ENCODE measurements around the gene KCNE5. TPM values are rescaled to one million over a fixed set of nuclear protein-coding genes. Genes with fewer than 3 reads are reported as not detected.
"Not testable (repeated sequence)": the region's sequence is repeated elsewhere in the genome, so short reads cannot be mapped to it uniquely, and the experiment has no call there.

The KCNE5 gene
- total and polyA plus RNA-seq, 12 donors, result 0.20 to 0.67 (median 0.26) TPM; not detected in 2

DNA sequence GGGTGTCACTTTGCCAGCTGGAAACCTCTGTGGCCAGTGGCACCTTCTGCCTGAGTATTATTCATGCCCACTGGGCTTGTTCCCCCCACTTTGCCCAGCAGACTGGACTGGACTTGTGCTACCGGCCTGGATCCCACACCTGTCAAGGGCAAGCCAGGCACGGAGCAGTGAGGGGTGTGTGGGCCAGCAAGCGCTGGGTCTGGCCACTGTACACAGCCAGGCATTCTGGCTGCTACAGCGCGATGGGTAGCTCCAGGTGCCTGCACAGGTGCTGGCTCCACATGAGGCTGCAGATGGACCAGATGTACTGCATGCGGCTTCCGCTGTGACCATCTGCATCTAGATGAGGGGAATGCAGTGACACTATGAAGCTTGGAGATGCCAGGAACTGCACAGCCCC is 39.5 kb downstream of the KCNE5 start:
- H3K9me3 ChIP-seq, result no peaks in the 10 kb centered on the region
- TF ChIP-seq, protein P1, sequence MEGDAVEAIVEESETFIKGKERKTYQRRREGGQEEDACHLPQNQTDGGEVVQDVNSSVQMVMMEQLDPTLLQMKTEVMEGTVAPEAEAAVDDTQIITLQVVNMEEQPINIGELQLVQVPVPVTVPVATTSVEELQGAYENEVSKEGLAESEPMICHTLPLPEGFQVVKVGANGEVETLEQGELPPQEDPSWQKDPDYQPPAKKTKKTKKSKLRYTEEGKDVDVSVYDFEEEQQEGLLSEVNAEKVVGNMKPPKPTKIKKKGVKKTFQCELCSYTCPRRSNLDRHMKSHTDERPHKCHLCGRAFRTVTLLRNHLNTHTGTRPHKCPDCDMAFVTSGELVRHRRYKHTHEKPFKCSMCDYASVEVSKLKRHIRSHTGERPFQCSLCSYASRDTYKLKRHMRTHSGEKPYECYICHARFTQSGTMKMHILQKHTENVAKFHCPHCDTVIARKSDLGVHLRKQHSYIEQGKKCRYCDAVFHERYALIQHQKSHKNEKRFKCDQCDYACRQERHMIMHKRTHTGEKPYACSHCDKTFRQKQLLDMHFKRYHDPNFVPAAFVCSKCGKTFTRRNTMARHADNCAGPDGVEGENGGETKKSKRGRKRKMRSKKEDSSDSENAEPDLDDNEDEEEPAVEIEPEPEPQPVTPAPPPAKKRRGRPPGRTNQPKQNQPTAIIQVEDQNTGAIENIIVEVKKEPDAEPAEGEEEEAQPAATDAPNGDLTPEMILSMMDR (IDR thresholded peaks at IDR 0.05), result no peak
- no peaks in the 10 kb centered on the region for H3K4me1 ChIP-seq
- peaks cover 0 to 63% (median 0%) of the 10 kb centered on the region in 7 donors for H3K27me3 ChIP-seq
- no peak for DNase-seq
- ATAC-seq, result no peak
- H3K36me3 ChIP-seq, result no peaks in the 10 kb centered on the region
- WGBS, 2 donors, result 90 to 92% methylated on average over 7 of the region's 7 CpGs
- intact Hi-C loops (cut with DNase I), result no loop called here
- no peak overlapping the region for H3K27ac ChIP-seq
- no peak overlapping the region for H3K4me3 ChIP-seq

DNA sequence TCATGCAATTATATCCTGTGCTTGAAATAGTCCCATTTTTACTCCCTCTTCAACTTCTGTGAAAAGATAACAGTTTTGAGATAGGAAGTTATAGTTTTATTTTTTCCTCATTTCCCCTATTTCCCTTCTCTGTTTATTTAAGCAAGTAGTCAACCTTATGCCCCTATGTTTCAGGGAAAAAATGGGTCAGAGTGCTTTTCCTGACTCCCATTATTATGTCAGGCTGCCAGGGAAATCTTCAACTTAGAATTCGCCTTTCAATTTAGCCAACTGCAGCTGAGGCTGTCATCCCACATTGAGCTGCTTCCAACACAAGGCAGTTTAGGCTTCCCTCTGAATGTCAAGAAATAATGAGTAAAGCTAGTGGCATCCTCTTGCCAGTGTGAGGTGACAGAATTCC is 46.1 kb downstream of the KCNE5 start:
- Histone ChIP-seq H3K4me3 (no peak overlapping the region), H3K27me3 (peaks cover 0 to 33% (median 0%) of the 10 kb centered on the region in 7 donors), H3K27ac (no peak overlapping the region), H3K9me3 (no peaks in the 10 kb centered on the region), H3K4me1 (no peaks in the 10 kb centered on the region), H3K36me3 (no peaks in the 10 kb centered on the region)
- TF ChIP-seq, protein P1 (IDR thresholded peaks at IDR 0.05), result no peak
- no peak for ATAC-seq
- WGBS, 2 donors, result 53 to 55% methylated on average over 1 of the region's 1 CpG
- intact Hi-C loops (cut with DNase I), result no loop called here
- no peak for DNase-seq

DNA sequence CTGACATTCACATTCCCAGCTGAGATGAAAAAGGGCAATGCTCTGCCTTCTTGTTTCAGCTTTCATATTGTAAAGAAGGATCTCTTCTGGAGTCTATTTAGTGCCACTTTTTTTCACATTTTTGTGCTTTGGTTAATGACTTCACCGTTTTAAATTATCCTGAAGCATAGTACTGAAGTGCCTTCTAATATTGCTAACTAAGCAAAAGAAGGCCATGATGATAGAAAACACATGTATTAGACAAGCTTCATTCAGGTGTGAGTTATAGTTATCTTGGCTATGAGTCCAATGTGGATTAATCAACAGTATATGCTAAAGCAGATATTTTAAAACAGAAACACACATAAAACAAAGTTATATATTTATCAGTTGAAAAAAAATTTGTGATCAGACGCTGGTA is 47.9 kb downstream of the KCNE5 start:
- no peak overlapping the region for H3K4me3 ChIP-seq
- no peaks in the 10 kb centered on the region for H3K4me1 ChIP-seq
- H3K27ac ChIP-seq, result no peak overlapping the region
- peaks cover 0 to 17% (median 0%) of the 10 kb centered on the region in 7 donors for H3K27me3 ChIP-seq
- TF ChIP-seq, protein P1 (IDR thresholded peaks at IDR 0.05), result no peak
- intact Hi-C loops (cut with DNase I), result no loop called here
- no peaks in the 10 kb centered on the region for H3K9me3 ChIP-seq
- DNase-seq (no peak), ATAC-seq (no peak)
- WGBS, 2 donors, result 85 to 91% methylated on average over 2 of the region's 2 CpGs
- no peaks in the 10 kb centered on the region for H3K36me3 ChIP-seq

DNA sequence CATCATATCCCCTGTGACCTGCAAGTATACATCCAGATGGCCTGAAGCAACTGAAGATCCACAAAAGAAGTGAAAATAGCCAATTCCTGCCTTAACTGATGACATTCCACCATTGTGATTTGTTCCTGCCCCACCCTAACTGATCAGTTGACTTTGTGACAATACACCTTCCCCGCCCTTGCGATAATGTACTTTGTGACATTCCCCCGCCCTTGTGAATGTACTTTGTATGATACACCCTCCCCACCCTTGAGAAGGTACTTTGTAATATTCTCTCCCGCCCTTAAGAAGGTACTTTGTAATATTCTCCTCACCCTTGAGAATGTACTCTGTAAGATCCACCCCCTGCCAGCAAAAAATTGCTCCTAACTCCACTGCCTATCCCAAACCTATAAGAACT is 48.9 kb downstream of the KCNE5 start:
- H3K9me3 ChIP-seq; intact Hi-C loops (cut with DNase I); H3K4me1 ChIP-seq; H3K4me3 ChIP-seq; ATAC-seq; DNase-seq; H3K36me3 ChIP-seq; H3K27ac ChIP-seq: not testable (repeated sequence)
- H3K27me3 ChIP-seq, result peaks cover 0 to 15% (median 0%) of the 10 kb centered on the region in 7 donors
- 69 to 94% methylated on average over 4 of the region's 4 CpGs for WGBS, 2 donors

Other genes starting within 250 kb of the KCNE5 start
- not detected for gene GUCY2F, start 143.1 kb downstream of the KCNE5 start, total RNA-seq
- gene GUCY2F, start 143.1 kb downstream of the KCNE5 start, polyA plus RNA-seq, result not detected
- gene NXT2, start 88.3 kb downstream of the KCNE5 start, total RNA-seq, result 1 to 10 TPM; 1.2 to 2.7 (median 1.6) TPM
- gene NXT2, start 88.3 kb downstream of the KCNE5 start, polyA plus RNA-seq, result 1 to 10 TPM; 1.5 to 1.8 TPM
- gene ACSL4, start 108.1 kb upstream of the KCNE5 start, total RNA-seq, result 10 to 100 TPM; 28.3 to 69.4 (median 52.1) TPM
- 10 to 100 TPM; 12.7 to 27.0 TPM for gene ACSL4, start 108.1 kb upstream of the KCNE5 start, polyA plus RNA-seq